H9 (cell line): ENCODE measurements around the gene CEP44. TPM values are rescaled to one million over a fixed set of nuclear protein-coding genes. Genes with fewer than 3 reads are reported as not detected.
A peak's percentile ranks its signal among the peaks of the same experiment; 100 is the strongest.

Experiments used
- DNase-seq: peaks from one replicate; pipeline ENCODE4 v3.0.0-alpha.2; 2017
- H2AFZ ChIP-seq: one replicate; pipeline ENCODE4 v1.6.1; 2013; ENCODE audit warnings: mild to moderate bottlenecking, low read length, control low read depth, moderate library complexity
- H2AK5ac ChIP-seq: 2 replicates; pipeline ENCODE4 v1.6.1; 2013; ENCODE audit warnings: low read length, control low read depth, mixed read lengths; ENCODE audit not compliant: insufficient read length
- H2BK120ac ChIP-seq: one replicate; pipeline ENCODE4 v1.6.1; 2013; ENCODE audit warnings: low read depth, mild to moderate bottlenecking, low read length, control low read depth, inconsistent platforms; ENCODE audit not compliant: poor library complexity, severe bottlenecking
- H2BK12ac ChIP-seq: 2 replicates; pipeline ENCODE4 v1.6.1; 2013; ENCODE audit warnings: low read length, control low read depth, mixed read lengths, low read depth; ENCODE audit not compliant: insufficient read length
- H2BK15ac ChIP-seq: 2 replicates; pipeline ENCODE4 v1.6.1; 2013; ENCODE audit warnings: low read depth, low read length, control low read depth
- H2BK20ac ChIP-seq: one replicate; pipeline ENCODE4 v1.6.1; 2013; ENCODE audit warnings: low read depth, mild to moderate bottlenecking, low read length, control low read depth, inconsistent platforms; ENCODE audit not compliant: poor library complexity, severe bottlenecking
- H2BK5ac ChIP-seq: 2 replicates; pipeline ENCODE4 v1.6.1; 2013; ENCODE audit warnings: low read length, control low read depth, mixed read lengths; ENCODE audit not compliant: insufficient read length
- H3K14ac ChIP-seq: 2 replicates; pipeline ENCODE4 v1.6.1; 2013; ENCODE audit warnings: low read length, control low read depth; ENCODE audit not compliant: insufficient read depth
- H3K18ac ChIP-seq: 2 replicates; pipeline ENCODE4 v1.6.1; 2013; ENCODE audit warnings: low read depth, mild to moderate bottlenecking, mixed read lengths, low read length, control low read depth; ENCODE audit not compliant: insufficient read length
- H3K23ac ChIP-seq: 2 replicates; pipeline ENCODE4 v1.6.1; 2013; ENCODE audit warnings: low read length, control low read depth, mixed read lengths, low read depth; ENCODE audit not compliant: insufficient read length
- H3K23me2 ChIP-seq: 2 replicates; pipeline ENCODE4 v1.6.1; 2013; ENCODE audit warnings: low read depth, mild to moderate bottlenecking, mixed read lengths, low read length, control low read depth; ENCODE audit not compliant: insufficient read length, poor library complexity, severe bottlenecking
- H3K27ac ChIP-seq: 2 replicates; pipeline ENCODE4 v1.5.1; 2013; ENCODE audit warnings: low read length, control low read depth, mixed read lengths, low read depth; ENCODE audit not compliant: insufficient read length
- H3K27me3 ChIP-seq: 2 replicates; pipeline ENCODE4 v1.6.1; 2013; ENCODE audit warnings: low read length, control low read depth, inconsistent platforms; ENCODE audit not compliant: insufficient read depth
- H3K4ac ChIP-seq: 2 replicates; pipeline ENCODE4 v1.6.1; 2013; ENCODE audit warnings: low read depth, mild to moderate bottlenecking, control low read depth, inconsistent platforms, low read length, moderate library complexity
- H3K4me1 ChIP-seq: 2 replicates; pipeline ENCODE4 v1.6.1; 2013; ENCODE audit warnings: low read length, control low read depth, inconsistent platforms; ENCODE audit not compliant: insufficient read depth
- H3K4me2 ChIP-seq: 2 replicates; pipeline ENCODE4 v1.6.1; 2013; ENCODE audit warnings: low read length, control low read depth, mixed read lengths; ENCODE audit not compliant: insufficient read length, insufficient read depth
- H3K56ac ChIP-seq: 2 replicates; pipeline ENCODE4 v1.6.1; 2013; ENCODE audit warnings: low read depth, mild to moderate bottlenecking, mixed read lengths, low read length, control low read depth; ENCODE audit not compliant: insufficient read length
- H3K79me1 ChIP-seq: 2 replicates; pipeline ENCODE4 v1.6.1; 2013; ENCODE audit warnings: low read depth, mild to moderate bottlenecking, moderate library complexity, low read length, control low read depth, inconsistent platforms; ENCODE audit not compliant: insufficient read depth, poor library complexity, severe bottlenecking
- H3K79me2 ChIP-seq: 2 replicates; pipeline ENCODE4 v1.6.1; 2013; ENCODE audit warnings: low read length, control low read depth, inconsistent platforms; ENCODE audit not compliant: insufficient read depth
- H3K9ac ChIP-seq: 2 replicates; pipeline ENCODE4 v1.6.1; 2013; ENCODE audit warnings: low read length, control low read depth, mixed read lengths; ENCODE audit not compliant: insufficient read length; ENCODE audit errors: extremely low read depth
- H3K9me3 ChIP-seq: one replicate; pipeline ENCODE4 v1.6.1; 2013; ENCODE audit warnings: low read depth, low read length, inconsistent platforms; ENCODE audit not compliant: control insufficient read depth
- H3T11ph ChIP-seq: one replicate; pipeline ENCODE4 v1.6.1; 2013; ENCODE audit warnings: mild to moderate bottlenecking, low read length, control low read depth, inconsistent platforms
- H4K20me1 ChIP-seq: one replicate; pipeline ENCODE4 v1.6.1; 2013; ENCODE audit not compliant: control insufficient read depth, insufficient read length, insufficient read depth
- H4K5ac ChIP-seq: 2 replicates; pipeline ENCODE4 v1.6.1; 2013; ENCODE audit warnings: low read depth, mild to moderate bottlenecking, mixed read lengths, low read length, control low read depth; ENCODE audit not compliant: insufficient read length
- H4K8ac ChIP-seq: replicated peaks from 2 replicates; pipeline ENCODE4 v1.6.1; 2013; ENCODE audit warnings: low read length, control low read depth, mixed read lengths, low read depth; ENCODE audit not compliant: insufficient read length
- H4K91ac ChIP-seq: 2 replicates; pipeline ENCODE4 v1.6.1; 2013; ENCODE audit warnings: low read depth, mild to moderate bottlenecking, moderate library complexity, mixed read lengths, low read length, control low read depth; ENCODE audit not compliant: insufficient read length
- H3K27ac Mint-ChIP-seq, 3 experiments: 2 replicates in 2 of 3; 3 replicates in 1 of 3; pipeline ENCODE4 v1.8.0; 2020 to 2021; ENCODE audit warnings: mixed read lengths in 3 of 3, mild to moderate bottlenecking in 1 of 3, moderate library complexity in 1 of 3
- H3K27me3 Mint-ChIP-seq: 2 replicates; pipeline ENCODE4 v1.8.0; 2021; ENCODE audit warnings: low read depth, mild to moderate bottlenecking, moderate library complexity, mixed read lengths
- H3K36me3 Mint-ChIP-seq, 3 experiments: 2 replicates in 2 of 3; 3 replicates in 1 of 3; pipeline ENCODE4 v1.8.0; 2020 to 2021; ENCODE audit warnings: low read depth in 3 of 3, mixed read lengths in 3 of 3; ENCODE audit not compliant: insufficient read depth in 1 of 3
- H3K4me1 Mint-ChIP-seq, 2 experiments: 2 replicates each; pipeline ENCODE4 v1.8.0; 2020; ENCODE audit warnings: mixed read lengths in 2 of 2
- H3K4me3 Mint-ChIP-seq, 2 experiments: 2 replicates in 1 of 2; 3 replicates in 1 of 2; pipeline ENCODE4 v1.8.0; 2020 to 2021; ENCODE audit warnings: mild to moderate bottlenecking in 2 of 2, mixed read lengths in 2 of 2, moderate library complexity in 1 of 2
- H3K9me3 Mint-ChIP-seq, 2 experiments: 2 replicates in 1 of 2; 3 replicates in 1 of 2; pipeline ENCODE4 v1.8.0; 2020; ENCODE audit warnings: mild to moderate bottlenecking in 2 of 2, mixed read lengths in 2 of 2, moderate library complexity in 1 of 2
- CTCF ChIP-seq: fragments of 200-600 bp; sonication (generic); conservative IDR thresholded peaks from 3 replicates; pipeline ENCODE4 v1.8.0; 2021; ENCODE audit warnings: antibody characterized with exemption, mild to moderate bottlenecking
- WGBS: extraction: QIAGEN DNeasy Blood & Tissue Kit; methylation state at CpG from one replicate; pipeline ENCODE4 v1.1.7; 2013; ENCODE audit warnings: missing lambda C conversion rate, low lambda C conversion rate, mixed read lengths; ENCODE audit not compliant: insufficient read length; ENCODE audit errors: extremely low coverage; 5-methylcytosine and 5-hydroxymethylcytosine counted together
- total RNA-seq: library from RNA; stranded (reverse); gene quantifications from 2 replicates; pipeline ENCODE4 v1.2.1, GENCODE V29; 2021

CEP44 gene
- total RNA-seq, 1 experiment from 2014 or later = 16.5 TPM

GRCh38 chr4:174282836-174283506 lies 740 bp upstream of the CEP44 start:
- Histone ChIP-seq H4K91ac (no peak overlapping the region), H3K27me3 (no peaks in the 10 kb centered on the region), H3K9me3 (no peaks in the 10 kb centered on the region), H3K14ac (no peak overlapping the region), H2BK15ac (no peak overlapping the region), H4K8ac (no peak overlapping the region), H3K18ac (no peak overlapping the region), H4K20me1 (no peaks in the 10 kb centered on the region), H2BK20ac (no peak overlapping the region), H3K79me2 (peaks cover 4% of the 10 kb centered on the region), H4K5ac (no peak overlapping the region), H3K56ac (no peak overlapping the region), H3K4ac (no peak overlapping the region), H3K4me1 (no peaks in the 10 kb centered on the region), H2AFZ (no peak overlapping the region), H3K23ac (no peak overlapping the region), H3K79me1 (peaks cover 5% of the 10 kb centered on the region), H2AK5ac (no peak overlapping the region), H3K4me2 (peak overlapping the region; percentile 84), H3K23me2 (peaks cover 5% of the 10 kb centered on the region), H3K27ac (peak overlapping the region; percentile 97), H2BK12ac (no peak overlapping the region), H2BK5ac (no peak overlapping the region), H2BK120ac (no peak overlapping the region), H3T11ph (no peak overlapping the region), H3K9ac (peak overlapping the region; percentile 100)
- TF ChIP-seq CTCF = no peak
- DNase-seq = peak; percentile 88
- WGBS = no CpG with 5 or more reads among the region's 22 CpGs
- Mint-ChIP-seq H3K27me3 (no peaks in the 10 kb centered on the region), H3K4me1 (peaks cover 11 to 20% of the 10 kb centered on the region in 2 experiments), H3K27ac (peak overlapping the region; percentile 100), H3K36me3 (no peaks in the 10 kb centered on the region; a peak in 1 of 7 replicates), H3K4me3 (peak overlapping the region; percentile 96 to 99), H3K9me3 (no peaks in the 10 kb centered on the region; a peak in 1 of 5 replicates)
